Fibroblast of peridontal ligament (primary cell): Measurements from ENCODE around the gene ROBO3.

Experiments
- DNase-seq: peaks from one replicate; pipeline ENCODE4 v3.0.0-alpha.2; 2010; ENCODE audit errors: extremely low read depth

ROBO3 gene, protein sequence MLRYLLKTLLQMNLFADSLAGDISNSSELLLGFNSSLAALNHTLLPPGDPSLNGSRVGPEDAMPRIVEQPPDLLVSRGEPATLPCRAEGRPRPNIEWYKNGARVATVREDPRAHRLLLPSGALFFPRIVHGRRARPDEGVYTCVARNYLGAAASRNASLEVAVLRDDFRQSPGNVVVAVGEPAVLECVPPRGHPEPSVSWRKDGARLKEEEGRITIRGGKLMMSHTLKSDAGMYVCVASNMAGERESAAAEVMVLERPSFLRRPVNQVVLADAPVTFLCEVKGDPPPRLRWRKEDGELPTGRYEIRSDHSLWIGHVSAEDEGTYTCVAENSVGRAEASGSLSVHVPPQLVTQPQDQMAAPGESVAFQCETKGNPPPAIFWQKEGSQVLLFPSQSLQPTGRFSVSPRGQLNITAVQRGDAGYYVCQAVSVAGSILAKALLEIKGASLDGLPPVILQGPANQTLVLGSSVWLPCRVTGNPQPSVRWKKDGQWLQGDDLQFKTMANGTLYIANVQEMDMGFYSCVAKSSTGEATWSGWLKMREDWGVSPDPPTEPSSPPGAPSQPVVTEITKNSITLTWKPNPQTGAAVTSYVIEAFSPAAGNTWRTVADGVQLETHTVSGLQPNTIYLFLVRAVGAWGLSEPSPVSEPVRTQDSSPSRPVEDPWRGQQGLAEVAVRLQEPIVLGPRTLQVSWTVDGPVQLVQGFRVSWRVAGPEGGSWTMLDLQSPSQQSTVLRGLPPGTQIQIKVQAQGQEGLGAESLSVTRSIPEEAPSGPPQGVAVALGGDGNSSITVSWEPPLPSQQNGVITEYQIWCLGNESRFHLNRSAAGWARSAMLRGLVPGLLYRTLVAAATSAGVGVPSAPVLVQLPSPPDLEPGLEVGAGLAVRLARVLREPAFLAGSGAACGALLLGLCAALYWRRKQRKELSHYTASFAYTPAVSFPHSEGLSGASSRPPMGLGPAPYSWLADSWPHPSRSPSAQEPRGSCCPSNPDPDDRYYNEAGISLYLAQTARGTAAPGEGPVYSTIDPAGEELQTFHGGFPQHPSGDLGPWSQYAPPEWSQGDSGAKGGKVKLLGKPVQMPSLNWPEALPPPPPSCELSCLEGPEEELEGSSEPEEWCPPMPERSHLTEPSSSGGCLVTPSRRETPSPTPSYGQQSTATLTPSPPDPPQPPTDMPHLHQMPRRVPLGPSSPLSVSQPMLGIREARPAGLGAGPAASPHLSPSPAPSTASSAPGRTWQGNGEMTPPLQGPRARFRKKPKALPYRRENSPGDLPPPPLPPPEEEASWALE (N-terminal part only)

DNA sequence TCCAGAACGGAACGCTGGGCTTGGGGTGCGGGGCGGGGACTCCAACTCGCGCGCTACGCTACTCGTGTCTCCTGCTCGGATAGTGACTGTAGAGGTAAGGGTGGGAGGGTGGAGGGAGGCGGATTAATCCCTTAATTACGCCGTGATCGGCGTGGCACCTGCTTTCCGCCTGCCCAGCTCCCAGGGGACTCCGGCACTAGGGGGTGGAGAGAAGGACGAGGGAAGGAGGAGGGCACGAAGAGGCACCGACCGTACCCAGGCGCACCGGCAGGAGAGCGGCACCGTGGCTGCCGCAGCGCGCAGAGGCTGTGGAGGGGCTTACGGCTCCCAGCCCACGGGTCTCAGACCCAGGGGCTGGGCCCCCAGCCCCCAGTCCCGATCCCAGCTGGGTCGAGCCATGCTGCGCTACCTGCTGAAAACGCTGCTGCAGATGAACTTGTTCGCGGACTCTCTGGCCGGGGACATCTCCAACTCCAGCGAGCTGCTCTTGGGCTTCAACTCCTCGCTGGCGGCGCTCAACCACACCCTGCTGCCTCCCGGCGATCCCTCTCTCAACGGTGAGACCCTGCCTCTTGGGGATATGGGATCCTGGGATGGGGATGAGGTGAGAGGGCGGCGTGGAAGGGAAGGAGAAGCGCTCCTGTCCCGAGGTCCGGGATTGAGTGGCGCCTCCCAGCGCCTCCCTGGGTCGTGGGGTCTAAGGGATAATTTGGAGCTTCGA lies at the start of gene ROBO3:
TSS of gene ROBO3 (plus strand) at position 252 of the 721 bp plus-strand sequence. CDS start at position 398, 146 bp downstream.
- no peak for DNase-seq

DNA sequence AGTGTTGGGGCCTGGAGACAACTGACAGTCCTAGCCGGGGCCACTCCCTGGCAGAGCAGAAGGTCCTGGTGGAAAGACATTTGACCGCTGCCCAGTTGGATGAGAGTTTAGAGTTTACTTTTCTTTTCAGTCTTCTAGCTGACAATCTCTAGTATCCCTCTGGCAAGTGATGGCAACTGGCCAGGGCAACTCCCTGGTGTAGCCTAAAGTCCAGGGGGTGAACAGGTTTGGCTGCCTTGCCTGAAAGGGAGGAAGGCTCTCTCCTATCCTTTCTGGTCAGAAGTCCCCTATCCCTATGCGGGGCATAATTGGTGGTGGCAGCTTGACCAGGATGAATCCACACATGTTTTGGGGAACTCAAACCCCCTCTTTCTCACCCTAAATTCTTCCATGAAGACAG lies 48.2 kb upstream of the ROBO3 start:
- no peak for DNase-seq

DNA sequence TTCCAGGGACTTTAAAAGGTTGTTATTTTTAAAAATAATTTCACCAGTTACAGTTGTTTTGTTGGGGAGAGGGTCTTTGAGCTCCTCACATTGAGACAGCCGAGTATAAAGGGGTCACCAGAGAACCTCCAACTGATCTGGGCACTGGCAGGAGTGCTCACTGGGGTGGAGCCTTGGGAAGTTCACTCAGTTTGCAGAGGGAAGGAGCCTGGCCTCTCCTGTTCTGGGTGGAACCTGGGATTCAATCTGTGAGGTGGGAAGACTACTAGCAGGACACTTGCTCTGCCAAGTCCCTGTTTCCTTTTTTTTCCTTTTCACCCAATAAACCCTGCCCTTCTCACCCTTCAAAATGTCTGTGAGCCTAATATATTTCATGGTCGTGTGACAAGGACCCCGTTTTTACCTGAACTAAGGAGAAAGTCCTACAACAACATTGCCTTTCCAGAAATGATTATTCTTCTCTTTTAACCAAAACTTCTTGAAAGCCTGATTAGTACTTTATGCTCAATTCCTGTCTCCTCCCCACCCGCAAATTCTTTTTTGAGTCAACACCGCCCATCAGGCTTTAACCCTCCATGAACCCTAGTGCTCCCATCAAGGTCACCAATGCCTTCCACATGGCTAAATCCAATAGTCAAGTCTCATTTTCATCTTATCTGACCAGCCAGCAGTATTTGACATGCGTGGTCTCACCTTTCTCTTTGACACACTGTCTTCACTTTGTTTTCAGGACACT lies 43.1 kb upstream of the ROBO3 start:
- no peak for DNase-seq

DNA sequence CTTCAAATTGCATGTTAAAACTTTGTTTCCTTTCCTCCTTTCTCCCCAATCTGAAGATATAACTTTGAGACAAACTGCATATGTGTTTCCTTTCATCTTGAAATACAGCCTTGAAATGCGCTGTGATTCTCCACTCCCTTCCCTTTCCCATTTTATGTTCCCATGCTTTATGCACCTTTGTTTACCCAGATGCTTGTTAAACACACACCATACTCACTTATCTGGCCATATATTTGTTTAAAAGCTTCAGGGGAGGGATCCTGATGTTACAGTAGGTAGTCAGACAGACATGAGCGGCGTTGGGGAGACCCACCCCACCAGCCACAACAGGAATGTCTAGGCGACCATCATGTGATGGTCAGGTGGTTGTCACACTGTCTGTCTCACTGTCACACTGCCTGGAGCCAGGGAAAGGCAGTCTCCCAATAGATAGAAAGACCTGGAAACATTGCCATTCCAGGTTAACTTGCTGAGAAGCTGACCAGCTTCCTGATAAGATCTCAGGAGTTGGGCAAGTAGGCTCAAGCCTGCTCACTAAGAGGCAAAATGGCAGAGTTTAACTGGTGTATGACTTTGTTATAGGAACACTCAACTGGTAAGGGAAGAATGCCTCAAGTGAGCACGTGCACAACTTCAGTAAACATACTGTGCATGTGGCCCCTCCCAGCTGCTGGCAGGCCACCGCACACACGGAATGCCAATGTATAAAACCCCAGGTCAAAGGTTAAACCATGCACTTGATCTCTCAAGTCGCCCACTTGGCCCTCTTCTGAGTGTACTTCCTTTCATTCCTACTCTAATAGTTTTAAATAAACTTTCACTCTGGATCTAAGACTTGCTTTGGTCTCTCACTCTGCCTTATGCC lies 41.5 kb upstream of the ROBO3 start:
- DNase-seq, result no peak

DNA sequence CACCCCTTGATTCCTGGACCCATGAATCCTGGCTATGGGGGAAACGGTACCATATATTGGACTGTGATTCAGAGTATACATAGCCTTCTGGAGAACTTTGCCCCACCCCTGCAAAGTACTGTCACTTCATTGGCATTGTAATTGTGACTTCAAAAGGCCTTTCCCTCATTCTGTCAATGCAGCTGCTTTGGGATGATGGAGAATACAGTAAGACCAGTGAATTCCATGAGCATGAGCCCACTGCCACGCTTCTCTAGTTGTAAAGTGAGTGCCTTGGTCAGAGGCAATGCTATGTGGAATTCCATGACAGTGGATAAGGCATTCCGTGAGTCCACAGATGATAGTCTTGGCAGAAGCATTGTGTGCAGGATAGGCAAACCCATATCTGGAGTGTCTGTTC lies 39.4 kb upstream of the ROBO3 start:
- DNase-seq, result no peak

DNA sequence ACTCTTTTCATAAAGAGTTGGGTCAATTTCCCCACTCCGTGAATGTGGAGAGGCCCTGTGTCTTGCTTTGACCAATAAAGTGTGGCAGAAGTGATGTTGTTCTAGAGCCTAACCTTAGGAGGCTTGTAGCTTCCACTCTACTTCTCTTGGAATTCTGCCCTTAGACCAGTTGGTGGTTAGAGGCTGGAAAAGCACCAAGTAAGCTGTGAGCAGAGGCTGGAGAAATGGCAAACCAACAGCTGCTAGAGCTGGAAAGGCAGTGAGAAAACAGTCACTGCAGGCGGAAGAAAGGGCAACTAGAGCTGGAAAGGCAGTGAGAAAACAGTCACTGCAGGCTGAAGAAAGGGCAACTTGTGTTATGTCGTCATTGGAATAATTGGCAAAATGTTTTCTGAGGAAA lies 35.2 kb upstream of the ROBO3 start:
- peak; percentile 47 for DNase-seq

DNA sequence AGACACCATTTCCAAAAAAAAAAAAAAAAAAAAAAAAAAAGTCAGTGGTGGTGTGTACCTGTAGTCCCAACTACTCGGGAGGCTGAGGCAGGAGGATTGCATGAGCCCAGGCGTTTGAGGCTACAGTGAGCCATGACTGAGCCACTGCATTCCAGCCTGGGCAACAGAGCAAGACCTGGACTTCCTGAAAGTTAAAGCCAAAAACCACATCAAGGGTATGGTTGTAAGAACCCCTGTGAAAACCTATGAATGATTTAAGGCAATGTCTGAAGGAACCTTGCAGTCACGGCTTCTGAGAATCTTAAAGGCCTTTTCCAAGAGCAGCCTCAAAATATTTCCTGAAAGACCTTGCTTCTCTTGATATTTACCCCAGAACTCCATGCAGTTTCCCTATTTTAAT lies 34.5 kb upstream of the ROBO3 start:
- DNase-seq, result no peak

DNA sequence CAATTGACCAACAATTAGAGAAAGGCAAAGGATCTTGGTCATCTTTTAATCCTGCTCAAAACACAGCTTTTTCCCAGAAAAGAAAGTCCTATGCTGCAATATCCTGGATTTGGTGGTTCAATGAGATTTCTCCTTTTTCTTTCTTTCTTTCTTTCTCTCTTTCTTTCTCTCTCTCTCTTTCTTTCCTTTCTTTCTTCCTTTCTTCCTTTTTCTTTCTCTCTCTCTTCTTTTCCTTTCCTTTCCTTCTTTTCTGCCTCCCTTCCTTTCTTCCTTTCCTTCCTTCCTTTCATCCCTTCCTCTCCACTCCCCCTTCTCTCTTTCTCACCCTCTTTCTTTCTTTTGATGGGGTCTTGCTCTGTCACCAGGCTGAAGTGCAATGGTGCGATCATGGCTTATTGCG lies 33.3 kb upstream of the ROBO3 start:
- no peak for DNase-seq

DNA sequence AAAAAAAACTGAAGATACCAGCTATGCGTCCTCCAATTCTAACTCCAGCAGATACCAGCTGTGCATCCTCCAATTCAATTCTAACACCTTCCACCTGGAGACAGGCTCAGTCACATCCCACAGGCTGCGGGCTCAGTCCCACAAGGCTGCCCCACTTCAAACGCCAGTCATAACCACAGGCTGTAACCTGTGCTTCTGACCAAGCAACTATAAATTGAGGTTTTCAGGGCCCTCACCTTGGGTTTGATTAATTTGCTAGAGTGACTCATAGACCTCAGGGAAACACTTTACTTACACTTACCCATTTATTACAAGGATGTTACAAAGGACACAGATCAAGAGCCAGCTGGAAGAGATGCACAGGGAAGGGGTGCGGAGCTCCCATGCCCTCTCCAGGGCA lies 32.7 kb upstream of the ROBO3 start:
- no peak for DNase-seq

DNA sequence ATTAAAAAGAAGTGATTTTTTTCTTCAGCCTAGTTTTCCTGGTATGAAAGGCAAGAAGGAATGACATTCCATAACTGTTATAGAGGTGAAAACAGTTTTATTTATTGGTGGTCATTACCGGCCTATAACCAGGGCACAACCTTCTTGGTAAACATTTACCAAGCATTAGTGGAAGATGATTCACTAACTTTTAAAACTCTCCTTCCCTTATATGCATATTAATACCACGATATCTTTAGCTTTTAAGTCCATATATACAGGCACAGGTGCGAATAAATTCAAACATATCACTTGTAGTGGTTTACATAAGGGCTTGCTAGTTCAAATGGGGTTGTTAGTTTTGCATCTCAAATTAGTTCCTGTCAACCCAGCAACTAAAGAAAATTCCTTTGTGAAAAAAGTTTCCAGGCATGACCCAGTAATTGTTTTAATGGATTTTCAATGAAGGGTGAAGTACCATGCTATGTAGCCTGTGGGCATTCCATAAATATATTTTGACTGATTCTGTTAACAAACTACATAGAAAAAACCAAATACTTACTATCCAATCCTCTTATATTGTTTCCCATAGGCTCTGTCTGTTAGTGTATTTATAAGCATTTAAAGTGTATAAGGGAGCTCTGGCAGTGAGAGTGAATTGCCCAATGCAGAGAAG lies 30.6 kb upstream of the ROBO3 start:
- DNase-seq, result no peak

DNA sequence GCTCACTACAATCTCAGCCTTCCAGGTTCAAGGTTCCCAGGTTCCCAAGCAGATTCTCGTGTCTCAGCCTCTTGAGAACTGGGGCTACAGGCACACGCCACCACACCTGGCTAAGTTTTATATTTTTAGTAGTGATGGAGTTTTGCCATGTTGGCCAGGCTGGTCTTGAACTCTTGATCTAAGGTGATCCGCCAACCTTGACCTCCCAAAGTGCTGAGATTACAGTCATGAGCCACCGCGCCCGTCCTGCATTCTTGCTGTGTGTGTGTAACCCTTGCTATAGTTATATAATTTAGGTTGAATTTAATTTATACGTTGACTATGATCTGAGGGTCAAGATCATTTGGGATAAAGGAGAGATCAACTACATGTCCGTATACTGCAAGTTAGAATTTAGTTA lies 29.3 kb upstream of the ROBO3 start:
- DNase-seq, result no peak

DNA sequence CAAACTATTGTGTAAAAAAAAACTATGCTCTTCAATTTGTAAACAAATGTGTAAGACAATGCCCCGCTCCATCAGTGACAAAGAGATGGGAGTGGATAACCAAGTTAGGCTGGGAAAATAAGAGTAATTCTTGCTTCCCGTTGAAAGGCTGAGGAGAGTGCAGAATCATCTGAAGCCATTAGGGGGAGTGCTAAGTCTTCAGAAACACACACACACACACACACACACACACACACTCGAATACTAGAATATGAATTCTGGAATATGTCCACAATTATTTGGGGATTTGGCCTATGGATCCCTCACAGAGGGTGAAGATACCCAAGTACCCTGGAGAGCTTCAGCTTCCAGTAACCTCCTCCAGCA lies 27.8 kb upstream of the ROBO3 start:
- peak; percentile 94 for DNase-seq

DNA sequence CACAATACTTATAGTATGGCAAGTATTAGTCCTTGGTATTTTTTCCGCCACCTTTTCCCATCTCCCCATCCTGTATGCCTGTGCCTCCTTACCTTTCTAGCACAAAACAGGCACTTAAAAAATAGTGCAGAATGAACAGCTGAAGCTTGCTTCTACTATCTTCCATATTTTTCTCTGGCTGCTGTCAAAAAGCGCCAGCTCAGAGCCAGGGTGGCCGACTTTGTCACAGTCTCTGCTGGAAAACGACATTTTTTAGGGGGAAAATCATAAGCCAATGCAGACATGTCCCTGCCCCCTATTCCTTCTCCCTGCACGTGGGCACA lies 26.5 kb upstream of the ROBO3 start:
- no peak for DNase-seq

DNA sequence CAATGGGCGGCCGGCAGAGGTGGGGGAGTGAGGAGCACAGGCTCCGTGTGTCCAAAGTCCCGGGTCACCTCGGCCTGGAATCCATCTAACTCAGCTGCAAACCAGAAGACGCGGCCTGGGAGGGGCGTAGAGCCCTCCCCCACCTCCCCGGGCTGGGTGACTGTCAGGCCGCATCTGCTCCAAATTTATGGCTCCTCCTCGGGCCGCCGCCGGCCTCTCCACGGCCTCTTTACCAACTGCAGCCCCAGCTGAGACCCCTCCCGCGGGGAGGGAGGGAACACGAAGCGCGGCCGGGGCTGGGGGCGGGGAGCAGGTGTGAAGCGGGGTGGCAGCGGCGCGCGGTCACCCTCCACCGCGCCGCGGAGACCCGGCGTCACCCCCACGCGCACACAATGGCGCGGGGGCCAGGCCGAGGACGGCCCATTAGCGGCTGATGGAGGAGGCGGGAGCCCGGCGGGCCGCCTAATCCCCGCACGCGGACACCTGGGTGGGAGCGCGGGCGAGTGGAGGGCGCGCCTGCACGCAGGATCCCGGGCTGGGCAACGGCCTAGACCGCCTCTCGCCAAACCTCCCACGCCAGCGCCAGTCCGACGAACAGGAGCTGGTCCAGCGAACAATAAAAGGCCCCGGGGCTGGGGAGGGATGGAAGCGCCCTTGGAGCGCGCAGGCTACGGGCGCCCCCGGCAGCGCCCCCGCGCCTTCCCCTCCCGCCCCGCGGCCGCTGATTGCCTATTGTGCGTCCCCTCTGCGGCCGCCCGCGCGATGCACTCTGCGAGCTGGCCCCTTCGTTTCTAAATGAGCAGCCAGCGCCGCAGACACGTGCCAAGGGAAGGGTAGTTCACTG lies 25.9 kb upstream of the ROBO3 start:
- no peak for DNase-seq

DNA sequence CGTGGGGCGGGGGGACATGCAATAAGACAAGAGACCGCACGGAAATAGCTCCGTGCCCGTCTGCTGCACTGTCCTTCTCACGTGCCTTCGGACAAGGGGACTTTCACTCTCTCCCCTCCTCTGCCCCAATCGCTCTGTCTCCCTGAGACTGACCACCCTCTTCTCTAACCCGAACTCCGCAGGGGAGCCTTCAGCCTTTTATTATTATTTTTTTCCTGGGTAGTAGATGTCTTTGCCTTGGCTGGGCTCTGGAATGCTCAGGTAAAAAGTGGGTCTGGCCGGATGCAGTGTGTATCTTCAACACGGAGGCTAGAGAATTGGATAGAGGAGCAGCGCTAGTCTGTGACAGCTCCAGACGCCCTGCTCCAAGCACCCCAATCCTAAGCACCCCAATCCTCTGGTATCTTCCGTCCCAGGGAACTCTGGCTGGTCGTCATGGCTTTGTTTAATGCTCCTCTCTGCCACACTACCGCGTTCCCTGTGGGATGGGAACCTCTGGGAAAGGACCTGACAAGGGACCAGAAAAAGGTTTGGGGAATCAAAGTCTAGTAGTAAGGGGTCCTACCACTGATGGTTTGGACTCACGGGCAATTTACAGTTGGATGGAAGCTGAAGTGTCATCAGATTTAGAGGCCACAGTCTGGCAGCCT lies 25.1 kb upstream of the ROBO3 start:
- no peak for DNase-seq

DNA sequence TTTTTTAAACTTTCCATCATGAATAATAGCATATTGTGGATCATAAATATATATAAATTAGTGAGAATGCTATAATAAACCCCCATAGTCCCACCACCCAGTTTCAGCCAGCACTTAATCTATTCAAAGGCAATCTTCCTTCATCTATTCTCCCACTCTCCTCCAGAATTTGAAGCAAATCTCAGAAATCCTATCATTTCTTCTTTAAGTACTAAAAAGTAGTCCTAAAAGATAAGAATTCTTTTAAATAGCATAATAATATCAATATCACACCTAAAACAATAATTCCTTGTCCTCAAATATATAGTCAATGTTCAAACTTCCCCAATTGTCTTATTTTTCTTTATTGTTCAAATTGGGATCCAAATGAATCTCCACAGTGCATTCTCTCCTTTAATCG lies 24.6 kb upstream of the ROBO3 start:
- DNase-seq, result no peak

DNA sequence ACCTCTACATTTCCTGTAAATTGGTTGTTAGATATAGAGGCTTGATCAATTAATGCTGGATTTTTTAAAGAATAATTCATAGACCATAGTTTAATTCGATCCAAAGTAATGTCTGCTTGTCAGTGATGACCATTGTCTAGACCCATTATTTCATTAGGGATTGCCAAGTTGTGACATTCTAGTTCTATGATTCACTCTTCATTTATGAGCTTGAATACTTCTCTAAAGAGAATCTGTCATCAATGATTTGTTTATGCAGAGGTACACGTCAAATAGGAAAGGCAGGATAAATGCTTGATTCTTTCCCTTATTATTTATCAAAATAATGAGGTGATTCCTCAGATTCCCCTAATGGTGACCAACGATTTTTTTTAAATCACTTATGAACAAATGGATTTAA lies 24.0 kb upstream of the ROBO3 start:
- DNase-seq, result no peak

DNA sequence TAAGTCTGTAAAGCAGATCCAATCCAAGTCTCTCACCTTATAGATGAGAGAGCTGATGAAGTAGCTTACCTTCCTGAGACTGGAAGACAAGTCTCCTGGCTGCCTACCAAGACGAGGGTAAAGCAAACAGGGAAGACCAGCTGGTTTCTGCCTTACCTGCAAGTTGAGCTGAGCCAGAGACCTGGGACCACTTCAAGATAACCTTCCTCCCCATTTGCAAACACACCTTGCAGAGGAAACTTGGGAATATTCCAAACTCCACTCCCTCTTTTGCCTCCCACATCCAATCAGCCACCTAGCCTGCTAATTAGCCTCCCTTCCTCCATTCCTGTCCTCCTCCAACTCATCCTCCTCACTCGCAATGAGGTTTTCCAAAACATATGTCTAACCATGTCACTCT lies 23.4 kb upstream of the ROBO3 start:
- no peak for DNase-seq
